WTC11 (cell line): ENCODE measurements around the gene AKAP10. TPM values are rescaled to one million over a fixed set of nuclear protein-coding genes. Genes with fewer than 3 reads are reported as not detected.

Experiments used
- CBFB ChIP-seq: sonication (generic); formaldehyde crosslinking; IDR thresholded peaks from 2 replicates; pipeline ENCODE4 v1.8.1; 2022; ENCODE audit warnings: mild to moderate bottlenecking, low read depth, missing genetic modification reagents
- ELF4 ChIP-seq: sonication (generic); formaldehyde crosslinking; IDR thresholded peaks from 2 replicates; pipeline ENCODE4 v1.8.1; 2022; ENCODE audit warnings: low read depth, mild to moderate bottlenecking, moderate library complexity, missing genetic modification reagents
- FOXJ3 ChIP-seq: sonication (generic); formaldehyde crosslinking; IDR thresholded peaks from 2 replicates; pipeline ENCODE4 v1.9.0; 2021; ENCODE audit warnings: missing genetic modification reagents, mild to moderate bottlenecking, borderline replicate concordance
- KAT7 ChIP-seq: sonication (generic); formaldehyde crosslinking; IDR thresholded peaks from 2 replicates; pipeline ENCODE4 v1.8.1; 2023; ENCODE audit warnings: missing genetic modification reagents, mild to moderate bottlenecking, borderline replicate concordance
- NFE2L1 ChIP-seq: sonication (generic); formaldehyde crosslinking; IDR thresholded peaks from 2 replicates; pipeline ENCODE4 v1.8.1; 2023; ENCODE audit warnings: missing genetic modification reagents
- NFYB ChIP-seq: sonication (generic); formaldehyde crosslinking; conservative IDR thresholded peaks from 2 replicates; pipeline ENCODE4 v1.8.0; 2022; ENCODE audit warnings: low read depth, missing genetic modification reagents
- OVOL2 ChIP-seq: fragments of 250-450 bp; sonication (Bioruptor Pico); IDR thresholded peaks from 2 replicates; pipeline ENCODE4 v1.9.0; 2021; ENCODE audit warnings: mild to moderate bottlenecking, borderline replicate concordance
- PRRX2 ChIP-seq: fragments of 250-450 bp; sonication (Bioruptor Pico); IDR thresholded peaks from 2 replicates; pipeline ENCODE4 v1.8.0; 2021; ENCODE audit warnings: mild to moderate bottlenecking
- SOX15 ChIP-seq: fragments of 250-450 bp; sonication (Bioruptor Pico); IDR thresholded peaks from 2 replicates; pipeline ENCODE4 v1.9.0; 2021; ENCODE audit warnings: mild to moderate bottlenecking
- TP53 ChIP-seq: sonication (generic); formaldehyde crosslinking; IDR thresholded peaks from 2 replicates; pipeline ENCODE4 v1.8.1; 2023; ENCODE audit warnings: mild to moderate bottlenecking, missing genetic modification reagents
- ZBTB21 ChIP-seq: sonication (generic); formaldehyde crosslinking; IDR thresholded peaks from 2 replicates; pipeline ENCODE4 v1.8.1; 2023; ENCODE audit warnings: mild to moderate bottlenecking, missing genetic modification reagents, borderline replicate concordance
- ZNF219 ChIP-seq: sonication (generic); formaldehyde crosslinking; IDR thresholded peaks from 2 replicates; pipeline ENCODE4 v1.8.0; 2023; ENCODE audit warnings: missing genetic modification reagents, mild to moderate bottlenecking, borderline replicate concordance
- ZNF232 ChIP-seq: sonication (generic); formaldehyde crosslinking; IDR thresholded peaks from 2 replicates; pipeline ENCODE4 v1.8.0; 2022; ENCODE audit warnings: mild to moderate bottlenecking, missing genetic modification reagents
- total RNA-seq: library from RNA; stranded (reverse); gene quantifications from 3 replicates; pipeline ENCODE4 v1.2.3, GENCODE V29; 2021
- TF ChIP-seq, protein P1 (sequence below): sonication (generic); formaldehyde crosslinking; IDR thresholded peaks from 2 replicates; pipeline ENCODE4 v1.8.1; 2023; ENCODE audit warnings: mild to moderate bottlenecking, missing genetic modification reagents
- TF ChIP-seq, protein P2 (sequence below): fragments of 250-450 bp; sonication (Bioruptor Pico); IDR thresholded peaks from 2 replicates; pipeline ENCODE4 v2.1.2; 2022; ENCODE audit warnings: mild to moderate bottlenecking, moderate library complexity
- TF ChIP-seq, protein P3 (sequence below): sonication (generic); formaldehyde crosslinking; IDR thresholded peaks from 2 replicates; pipeline ENCODE4 v1.8.0; 2023; ENCODE audit warnings: mild to moderate bottlenecking, missing genetic modification reagents
- TF ChIP-seq, protein P4 (sequence below): sonication (generic); formaldehyde crosslinking; IDR thresholded peaks from 2 replicates; pipeline ENCODE4 v1.8.1; 2023; ENCODE audit warnings: mild to moderate bottlenecking, missing genetic modification reagents, borderline replicate concordance
- TF ChIP-seq, protein P5 (sequence below): sonication (generic); formaldehyde crosslinking; IDR thresholded peaks from 2 replicates; pipeline ENCODE4 v1.8.1; 2023; ENCODE audit warnings: mild to moderate bottlenecking, missing genetic modification reagents, moderate library complexity
- TF ChIP-seq, protein P6 (sequence below): sonication (generic); formaldehyde crosslinking; IDR thresholded peaks from 2 replicates; pipeline ENCODE4 v1.8.1; 2022; ENCODE audit warnings: low read depth, missing genetic modification reagents, borderline replicate concordance
- TF ChIP-seq, protein P7 (sequence below): fragments of 250-450 bp; sonication (Bioruptor Pico); IDR thresholded peaks from 2 replicates; pipeline ENCODE4 v1.9.0; 2021; ENCODE audit warnings: mild to moderate bottlenecking

AKAP10 gene
- total RNA-seq, 1 experiment from 2014 or later = 29.9 TPM

DNA sequence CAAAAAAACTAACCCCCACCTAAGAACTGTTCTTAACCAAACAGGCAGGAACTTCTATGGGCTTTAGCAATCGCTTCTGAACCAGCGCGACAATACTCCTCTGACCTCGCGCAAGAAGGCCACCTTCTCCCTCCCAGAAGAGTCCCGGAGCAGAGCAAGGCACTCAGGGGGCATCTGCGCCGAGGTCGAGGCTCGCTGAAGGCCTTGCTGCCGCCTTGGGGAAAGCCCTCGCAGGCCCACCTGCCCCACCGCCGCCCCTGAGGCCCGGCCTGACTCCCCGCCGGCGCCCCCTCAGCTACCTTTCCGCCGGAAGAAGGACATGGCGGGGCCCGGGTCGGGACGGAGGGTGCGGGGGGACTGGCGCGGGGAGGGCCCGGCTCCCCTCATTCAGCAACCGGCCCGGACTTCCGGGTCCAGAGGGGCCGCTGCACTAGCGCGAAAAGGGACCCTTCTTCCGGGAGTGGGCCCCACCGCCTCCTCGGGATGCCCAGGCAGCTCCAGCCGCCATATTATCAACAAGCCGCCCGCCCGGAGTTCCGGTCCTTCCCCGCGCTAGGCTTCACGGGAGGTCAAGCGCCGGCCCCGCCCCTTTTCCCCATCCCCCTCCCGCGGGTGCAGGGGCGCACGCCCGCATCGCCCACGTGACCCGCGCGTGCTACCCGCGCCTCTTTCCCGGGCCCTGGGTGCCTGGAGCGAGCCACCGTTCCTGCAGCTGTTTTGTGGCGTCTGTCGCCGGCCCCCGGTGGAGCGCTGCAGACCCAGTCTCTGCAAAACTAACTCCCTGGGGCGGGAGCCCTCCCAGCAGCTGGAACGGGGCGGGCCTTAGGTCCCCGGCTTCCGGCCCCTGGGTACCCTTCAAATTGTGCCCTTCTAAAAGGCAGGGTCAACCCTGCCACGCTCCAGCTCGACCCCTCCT is at the start of gene AKAP10 (continued):
- TF ChIP-seq, protein P1, sequence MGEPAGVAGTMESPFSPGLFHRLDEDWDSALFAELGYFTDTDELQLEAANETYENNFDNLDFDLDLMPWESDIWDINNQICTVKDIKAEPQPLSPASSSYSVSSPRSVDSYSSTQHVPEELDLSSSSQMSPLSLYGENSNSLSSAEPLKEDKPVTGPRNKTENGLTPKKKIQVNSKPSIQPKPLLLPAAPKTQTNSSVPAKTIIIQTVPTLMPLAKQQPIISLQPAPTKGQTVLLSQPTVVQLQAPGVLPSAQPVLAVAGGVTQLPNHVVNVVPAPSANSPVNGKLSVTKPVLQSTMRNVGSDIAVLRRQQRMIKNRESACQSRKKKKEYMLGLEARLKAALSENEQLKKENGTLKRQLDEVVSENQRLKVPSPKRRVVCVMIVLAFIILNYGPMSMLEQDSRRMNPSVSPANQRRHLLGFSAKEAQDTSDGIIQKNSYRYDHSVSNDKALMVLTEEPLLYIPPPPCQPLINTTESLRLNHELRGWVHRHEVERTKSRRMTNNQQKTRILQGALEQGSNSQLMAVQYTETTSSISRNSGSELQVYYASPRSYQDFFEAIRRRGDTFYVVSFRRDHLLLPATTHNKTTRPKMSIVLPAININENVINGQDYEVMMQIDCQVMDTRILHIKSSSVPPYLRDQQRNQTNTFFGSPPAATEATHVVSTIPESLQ (CRISPR knock-in tag) = no peak
- TF ChIP-seq NFYB = 0 out of 2 replicates have a peak, but pooled peaks have one; percentile 25
- TF ChIP-seq, protein P2, sequence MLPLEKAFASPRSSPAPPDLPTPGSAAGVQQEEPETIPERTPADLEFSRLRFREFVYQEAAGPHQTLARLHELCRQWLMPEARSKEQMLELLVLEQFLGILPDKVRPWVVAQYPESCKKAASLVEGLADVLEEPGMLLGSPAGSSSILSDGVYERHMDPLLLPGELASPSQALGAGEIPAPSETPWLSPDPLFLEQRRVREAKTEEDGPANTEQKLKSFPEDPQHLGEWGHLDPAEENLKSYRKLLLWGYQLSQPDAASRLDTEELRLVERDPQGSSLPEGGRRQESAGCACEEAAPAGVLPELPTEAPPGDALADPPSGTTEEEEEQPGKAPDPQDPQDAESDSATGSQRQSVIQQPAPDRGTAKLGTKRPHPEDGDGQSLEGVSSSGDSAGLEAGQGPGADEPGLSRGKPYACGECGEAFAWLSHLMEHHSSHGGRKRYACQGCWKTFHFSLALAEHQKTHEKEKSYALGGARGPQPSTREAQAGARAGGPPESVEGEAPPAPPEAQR = no peak
- peak; percentile 88 for TF ChIP-seq NFE2L1 (CRISPR knock-in tag)
- TF ChIP-seq FOXJ3 (CRISPR knock-in tag) = no peak
- TF ChIP-seq PRRX2 (CRISPR knock-in tag) = no peak
- no peak for TF ChIP-seq ZNF219 (CRISPR knock-in tag)
- TF ChIP-seq ZNF232 = peak; percentile 75; the same call in 1 of the 2 replicates
- peak; percentile 96 for TF ChIP-seq TP53 (CRISPR knock-in tag)
- TF ChIP-seq KAT7 (CRISPR knock-in tag) = peak; percentile 29; the same call in 1 of the 2 replicates
- 0 out of 2 replicates have a peak, but pooled peaks have one; percentile 77 for TF ChIP-seq ELF4 (CRISPR knock-in tag)
- TF ChIP-seq, protein P3, sequence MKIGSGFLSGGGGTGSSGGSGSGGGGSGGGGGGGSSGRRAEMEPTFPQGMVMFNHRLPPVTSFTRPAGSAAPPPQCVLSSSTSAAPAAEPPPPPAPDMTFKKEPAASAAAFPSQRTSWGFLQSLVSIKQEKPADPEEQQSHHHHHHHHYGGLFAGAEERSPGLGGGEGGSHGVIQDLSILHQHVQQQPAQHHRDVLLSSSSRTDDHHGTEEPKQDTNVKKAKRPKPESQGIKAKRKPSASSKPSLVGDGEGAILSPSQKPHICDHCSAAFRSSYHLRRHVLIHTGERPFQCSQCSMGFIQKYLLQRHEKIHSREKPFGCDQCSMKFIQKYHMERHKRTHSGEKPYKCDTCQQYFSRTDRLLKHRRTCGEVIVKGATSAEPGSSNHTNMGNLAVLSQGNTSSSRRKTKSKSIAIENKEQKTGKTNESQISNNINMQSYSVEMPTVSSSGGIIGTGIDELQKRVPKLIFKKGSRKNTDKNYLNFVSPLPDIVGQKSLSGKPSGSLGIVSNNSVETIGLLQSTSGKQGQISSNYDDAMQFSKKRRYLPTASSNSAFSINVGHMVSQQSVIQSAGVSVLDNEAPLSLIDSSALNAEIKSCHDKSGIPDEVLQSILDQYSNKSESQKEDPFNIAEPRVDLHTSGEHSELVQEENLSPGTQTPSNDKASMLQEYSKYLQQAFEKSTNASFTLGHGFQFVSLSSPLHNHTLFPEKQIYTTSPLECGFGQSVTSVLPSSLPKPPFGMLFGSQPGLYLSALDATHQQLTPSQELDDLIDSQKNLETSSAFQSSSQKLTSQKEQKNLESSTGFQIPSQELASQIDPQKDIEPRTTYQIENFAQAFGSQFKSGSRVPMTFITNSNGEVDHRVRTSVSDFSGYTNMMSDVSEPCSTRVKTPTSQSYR (CRISPR knock-in tag) = peak; percentile 98
- TF ChIP-seq, protein P4, sequence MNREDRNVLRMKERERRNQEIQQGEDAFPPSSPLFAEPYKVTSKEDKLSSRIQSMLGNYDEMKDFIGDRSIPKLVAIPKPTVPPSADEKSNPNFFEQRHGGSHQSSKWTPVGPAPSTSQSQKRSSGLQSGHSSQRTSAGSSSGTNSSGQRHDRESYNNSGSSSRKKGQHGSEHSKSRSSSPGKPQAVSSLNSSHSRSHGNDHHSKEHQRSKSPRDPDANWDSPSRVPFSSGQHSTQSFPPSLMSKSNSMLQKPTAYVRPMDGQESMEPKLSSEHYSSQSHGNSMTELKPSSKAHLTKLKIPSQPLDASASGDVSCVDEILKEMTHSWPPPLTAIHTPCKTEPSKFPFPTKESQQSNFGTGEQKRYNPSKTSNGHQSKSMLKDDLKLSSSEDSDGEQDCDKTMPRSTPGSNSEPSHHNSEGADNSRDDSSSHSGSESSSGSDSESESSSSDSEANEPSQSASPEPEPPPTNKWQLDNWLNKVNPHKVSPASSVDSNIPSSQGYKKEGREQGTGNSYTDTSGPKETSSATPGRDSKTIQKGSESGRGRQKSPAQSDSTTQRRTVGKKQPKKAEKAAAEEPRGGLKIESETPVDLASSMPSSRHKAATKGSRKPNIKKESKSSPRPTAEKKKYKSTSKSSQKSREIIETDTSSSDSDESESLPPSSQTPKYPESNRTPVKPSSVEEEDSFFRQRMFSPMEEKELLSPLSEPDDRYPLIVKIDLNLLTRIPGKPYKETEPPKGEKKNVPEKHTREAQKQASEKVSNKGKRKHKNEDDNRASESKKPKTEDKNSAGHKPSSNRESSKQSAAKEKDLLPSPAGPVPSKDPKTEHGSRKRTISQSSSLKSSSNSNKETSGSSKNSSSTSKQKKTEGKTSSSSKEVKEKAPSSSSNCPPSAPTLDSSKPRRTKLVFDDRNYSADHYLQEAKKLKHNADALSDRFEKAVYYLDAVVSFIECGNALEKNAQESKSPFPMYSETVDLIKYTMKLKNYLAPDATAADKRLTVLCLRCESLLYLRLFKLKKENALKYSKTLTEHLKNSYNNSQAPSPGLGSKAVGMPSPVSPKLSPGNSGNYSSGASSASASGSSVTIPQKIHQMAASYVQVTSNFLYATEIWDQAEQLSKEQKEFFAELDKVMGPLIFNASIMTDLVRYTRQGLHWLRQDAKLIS (CRISPR knock-in tag) = peak; percentile 77; the same call in 1 of the 2 replicates
- TF ChIP-seq SOX15 = no peak
- TF ChIP-seq, protein P5, sequence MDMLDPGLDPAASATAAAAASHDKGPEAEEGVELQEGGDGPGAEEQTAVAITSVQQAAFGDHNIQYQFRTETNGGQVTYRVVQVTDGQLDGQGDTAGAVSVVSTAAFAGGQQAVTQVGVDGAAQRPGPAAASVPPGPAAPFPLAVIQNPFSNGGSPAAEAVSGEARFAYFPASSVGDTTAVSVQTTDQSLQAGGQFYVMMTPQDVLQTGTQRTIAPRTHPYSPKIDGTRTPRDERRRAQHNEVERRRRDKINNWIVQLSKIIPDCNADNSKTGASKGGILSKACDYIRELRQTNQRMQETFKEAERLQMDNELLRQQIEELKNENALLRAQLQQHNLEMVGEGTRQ (CRISPR knock-in tag) = peak; percentile 97
- 0 out of 2 replicates have a peak, but pooled peaks have one; percentile 46 for TF ChIP-seq CBFB (CRISPR knock-in tag)
- peak; percentile 82 for TF ChIP-seq ZBTB21 (CRISPR knock-in tag)
- TF ChIP-seq, protein P6, sequence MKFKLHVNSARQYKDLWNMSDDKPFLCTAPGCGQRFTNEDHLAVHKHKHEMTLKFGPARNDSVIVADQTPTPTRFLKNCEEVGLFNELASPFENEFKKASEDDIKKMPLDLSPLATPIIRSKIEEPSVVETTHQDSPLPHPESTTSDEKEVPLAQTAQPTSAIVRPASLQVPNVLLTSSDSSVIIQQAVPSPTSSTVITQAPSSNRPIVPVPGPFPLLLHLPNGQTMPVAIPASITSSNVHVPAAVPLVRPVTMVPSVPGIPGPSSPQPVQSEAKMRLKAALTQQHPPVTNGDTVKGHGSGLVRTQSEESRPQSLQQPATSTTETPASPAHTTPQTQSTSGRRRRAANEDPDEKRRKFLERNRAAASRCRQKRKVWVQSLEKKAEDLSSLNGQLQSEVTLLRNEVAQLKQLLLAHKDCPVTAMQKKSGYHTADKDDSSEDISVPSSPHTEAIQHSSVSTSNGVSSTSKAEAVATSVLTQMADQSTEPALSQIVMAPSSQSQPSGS (CRISPR knock-in tag) = no peak; the same call in 1 of the 2 replicates
- TF ChIP-seq, protein P7, sequence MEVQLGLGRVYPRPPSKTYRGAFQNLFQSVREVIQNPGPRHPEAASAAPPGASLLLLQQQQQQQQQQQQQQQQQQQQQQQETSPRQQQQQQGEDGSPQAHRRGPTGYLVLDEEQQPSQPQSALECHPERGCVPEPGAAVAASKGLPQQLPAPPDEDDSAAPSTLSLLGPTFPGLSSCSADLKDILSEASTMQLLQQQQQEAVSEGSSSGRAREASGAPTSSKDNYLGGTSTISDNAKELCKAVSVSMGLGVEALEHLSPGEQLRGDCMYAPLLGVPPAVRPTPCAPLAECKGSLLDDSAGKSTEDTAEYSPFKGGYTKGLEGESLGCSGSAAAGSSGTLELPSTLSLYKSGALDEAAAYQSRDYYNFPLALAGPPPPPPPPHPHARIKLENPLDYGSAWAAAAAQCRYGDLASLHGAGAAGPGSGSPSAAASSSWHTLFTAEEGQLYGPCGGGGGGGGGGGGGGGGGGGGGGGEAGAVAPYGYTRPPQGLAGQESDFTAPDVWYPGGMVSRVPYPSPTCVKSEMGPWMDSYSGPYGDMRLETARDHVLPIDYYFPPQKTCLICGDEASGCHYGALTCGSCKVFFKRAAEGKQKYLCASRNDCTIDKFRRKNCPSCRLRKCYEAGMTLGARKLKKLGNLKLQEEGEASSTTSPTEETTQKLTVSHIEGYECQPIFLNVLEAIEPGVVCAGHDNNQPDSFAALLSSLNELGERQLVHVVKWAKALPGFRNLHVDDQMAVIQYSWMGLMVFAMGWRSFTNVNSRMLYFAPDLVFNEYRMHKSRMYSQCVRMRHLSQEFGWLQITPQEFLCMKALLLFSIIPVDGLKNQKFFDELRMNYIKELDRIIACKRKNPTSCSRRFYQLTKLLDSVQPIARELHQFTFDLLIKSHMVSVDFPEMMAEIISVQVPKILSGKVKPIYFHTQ (CRISPR knock-in tag) = no peak
- TF ChIP-seq OVOL2 (CRISPR knock-in tag) = no peak
